Ovary (tissue), 9 donors: ENCODE data around the gene TMTC1. TPM values are rescaled to one million over a fixed set of nuclear protein-coding genes. Genes with fewer than 3 reads are reported as not detected.

ENCODE experiments used
- DNase-seq, 5 donors: peaks; one replicate each; pipeline ENCODE4 v3.0.0-alpha.2; 2019 to 2020
- H3K27ac ChIP-seq, 2 donors: fragments of 200-600 bp; one replicate each; pipeline versions ENCODE4 v1.5.1 to v1.8.0; 2019 to 2022
- H3K27me3 ChIP-seq: fragments of 200-600 bp; one replicate; pipeline ENCODE4 v1.8.0; 2022
- H3K36me3 ChIP-seq: fragments of 200-600 bp; sonication (generic); one replicate; pipeline ENCODE4 v1.5.1; 2019
- H3K4me1 ChIP-seq: one replicate; pipeline ENCODE4 v1.8.1; 2013; ENCODE audit warnings: mild to moderate bottlenecking, moderate library complexity; ENCODE audit not compliant: insufficient read depth
- H3K4me3 ChIP-seq: fragments of 200-600 bp; sonication (generic); one replicate; pipeline ENCODE4 v1.5.1; 2017
- H3K9me3 ChIP-seq, 2 donors: fragments of 200-600 bp in 1 of 2; sonication (generic) in 1 of 2; one replicate each; pipeline versions ENCODE4 v1.5.1 to v1.8.1; 2013 to 2019; ENCODE audit warnings: mild to moderate bottlenecking in 1 of 2, moderate library complexity in 1 of 2
- CTCF ChIP-seq, 3 donors: fragments of 450-650 bp in 2 of 3; fragments of 200-600 bp in 1 of 3; IDR thresholded peaks; one replicate each; pipeline versions ENCODE4 v1.5.1 to v1.8.0; 2016 to 2022; ENCODE audit warnings: antibody characterized with exemption in 3 of 3, mild to moderate bottlenecking in 1 of 3
- EP300 ChIP-seq: sonication (generic); formaldehyde crosslinking; IDR thresholded peaks from one replicate; pipeline ENCODE4 v1.6.1; 2017; ENCODE audit warnings: antibody characterized with exemption
- POLR2A ChIP-seq: fragments of 450-650 bp; IDR thresholded peaks from one replicate; pipeline ENCODE4 v1.6.1; 2017; ENCODE audit warnings: antibody characterized with exemption, mild to moderate bottlenecking, moderate library complexity
- WGBS, 3 donors: extraction: QIAGEN DNeasy Blood & Tissue Kit in 1 of 3; methylation state at CpG; one replicate each; pipeline versions ENCODE4 v1.1.5 to v1.1.7; 2013 to 2017; 5-methylcytosine and 5-hydroxymethylcytosine counted together
- intact Hi-C, 4 donors: fragments of 100-400 bp; cut with DNase I; formaldehyde crosslinking; loops; one replicate each; pipeline versions ENCODE4 v1.11.0 to v1.15.1; 2022 to 2023
- polyA plus RNA-seq, 2 donors: library from polyadenylated mRNA; stranded (reverse); fragments of 200-250 nt in 1 of 2; fragments of 350-450 nt in 1 of 2; fragmentation: Illumina TruSeq in 1 of 2; extraction: RNeasy Lipid Tissue Mini Kit (QIAGEN cat#74804) in 1 of 2; gene quantifications; one replicate each; pipeline ENCODE4 v1.2.3, GENCODE V29; 2013 to 2014
- total RNA-seq, 7 donors: library from RNA; depleted of rRNA in 2 of 7; stranded (reverse); fragments of >200 nt in 2 of 7; fragmentation: NEBNext Ultra II Directional in 3 of 7; extraction: Animal tissue kit (Norgen Biotek cat#: 25700) in 3 of 7; gene quantifications; one replicate each; pipeline versions ENCODE4 v1.1.0 to v1.2.4, GENCODE V29; 2016 to 2023
- donor health status: DM: no; HTN: no; CAD: no; lungs with moderate emphysema.
- donor health status: DM: no; HTN: no; CAD: no.
- donor health status: Bipolar disorder and iron deficiency.
- donor health status: DM: yes; HTN: yes; CAD: no.
- donor health status: DM: no; HTN: no; CAD: no.
- donor health status: DM: yes; HTN: yes; CAD: no.

Gene TMTC1
- total and polyA plus RNA-seq, 9 donors, result 8.1 to 46.3 (median 21.3) TPM

GRCh38 chr12:29492891-29493290 is 290.9 kb downstream of the TMTC1 start:
- Histone ChIP-seq H3K9me3 (no peaks in the 10 kb centered on the region), H3K36me3 (no peaks in the 10 kb centered on the region), H3K4me1 (no peaks in the 10 kb centered on the region), H3K27me3 (no peaks in the 10 kb centered on the region), H3K27ac (no peak overlapping the region), H3K4me3 (no peak overlapping the region)
- WGBS, 3 donors, result 83 to 93% (median 83%) methylated on average over 6 of the region's 6 CpGs
- intact Hi-C loops, result no loop called here
- no peak for DNase-seq
- no peak for TF ChIP-seq CTCF (IDR thresholded peaks at IDR 0.05)
- no peak for TF ChIP-seq EP300
- TF ChIP-seq POLR2A, result no peak

- DNase-seq, result no peak
These were observed 296.8 kb downstream of the TMTC1 start for GRCh38 chr12:29486972-29487371.

GRCh38 chr12:29463198-29463597 is 320.5 kb downstream of the TMTC1 start:
- Histone ChIP-seq H3K4me1 (no peaks in the 10 kb centered on the region), H3K36me3 (no peaks in the 10 kb centered on the region), H3K27me3 (no peaks in the 10 kb centered on the region), H3K4me3 (no peak overlapping the region), H3K9me3 (no peaks in the 10 kb centered on the region), H3K27ac (no peak overlapping the region)
- DNase-seq, result no peak
- WGBS, 3 donors, result 81 to 85% (median 82%) methylated on average over 4 of the region's 4 CpGs
- TF ChIP-seq CTCF (IDR thresholded peaks at IDR 0.05) (no peak), EP300 (no peak), POLR2A (no peak)
- intact Hi-C loops, result no loop called here

More at GRCh38 chr12:29486972-29487371, 296.8 kb downstream of the TMTC1 start:
- no peak for TF ChIP-seq CTCF (IDR thresholded peaks at IDR 0.05)
- TF ChIP-seq POLR2A, result no peak
- TF ChIP-seq EP300, result no peak
- Histone ChIP-seq H3K36me3 (no peaks in the 10 kb centered on the region), H3K4me1 (no peaks in the 10 kb centered on the region), H3K27me3 (no peaks in the 10 kb centered on the region), H3K9me3 (no peaks in the 10 kb centered on the region), H3K27ac (no peak overlapping the region), H3K4me3 (no peak overlapping the region)
- intact Hi-C loops, result no loop called here
- 47 to 58% (median 51%) methylated on average over 2 of the region's 2 CpGs for WGBS, 3 donors

GRCh38 chr12:29460082-29460481 is 323.7 kb downstream of the TMTC1 start:
- intact Hi-C loops, result no loop called here
- DNase-seq, result no peak
- WGBS, 3 donors, result 90 to 94% (median 91%) methylated on average over 2 of the region's 2 CpGs

More at GRCh38 chr12:29460082-29460481, 323.7 kb downstream of the TMTC1 start:
- H3K4me1 ChIP-seq, result no peaks in the 10 kb centered on the region
- no peaks in the 10 kb centered on the region for H3K9me3 ChIP-seq
- H3K27ac ChIP-seq, result no peak overlapping the region
- H3K4me3 ChIP-seq, result no peak overlapping the region
- no peaks in the 10 kb centered on the region for H3K27me3 ChIP-seq
- no peaks in the 10 kb centered on the region for H3K36me3 ChIP-seq
- no peak for TF ChIP-seq EP300
- no peak for TF ChIP-seq CTCF (IDR thresholded peaks at IDR 0.05)
- TF ChIP-seq POLR2A, result no peak
